ENCODE measurements around the gene ABCC1. TPM values are rescaled to one million over a fixed set of nuclear protein-coding genes. Genes with fewer than 3 reads are reported as not detected.

ABCC1 gene
- total RNA-seq, 1 experiment from 2014 or later = 46.3 TPM

- Mint-ChIP-seq H3K9me3 (ENCODE audit: low read depth, unreplicated experiment) (peaks cover 8% of the 10 kb centered on the region), H3K4me3 (ENCODE audit: low read depth, unreplicated experiment) (no peak overlapping the region), H3K4me1 (ENCODE audit: low read depth, unreplicated experiment) (peaks cover 16% of the 10 kb centered on the region), H3K27ac (ENCODE audit: unreplicated experiment) (no peak overlapping the region), H3K36me3 (ENCODE audit: insufficient read depth, unreplicated experiment) (no peaks in the 10 kb centered on the region), H3K27me3 (ENCODE audit: unreplicated experiment) (no peaks in the 10 kb centered on the region)
- TF ChIP-seq, protein P1, sequence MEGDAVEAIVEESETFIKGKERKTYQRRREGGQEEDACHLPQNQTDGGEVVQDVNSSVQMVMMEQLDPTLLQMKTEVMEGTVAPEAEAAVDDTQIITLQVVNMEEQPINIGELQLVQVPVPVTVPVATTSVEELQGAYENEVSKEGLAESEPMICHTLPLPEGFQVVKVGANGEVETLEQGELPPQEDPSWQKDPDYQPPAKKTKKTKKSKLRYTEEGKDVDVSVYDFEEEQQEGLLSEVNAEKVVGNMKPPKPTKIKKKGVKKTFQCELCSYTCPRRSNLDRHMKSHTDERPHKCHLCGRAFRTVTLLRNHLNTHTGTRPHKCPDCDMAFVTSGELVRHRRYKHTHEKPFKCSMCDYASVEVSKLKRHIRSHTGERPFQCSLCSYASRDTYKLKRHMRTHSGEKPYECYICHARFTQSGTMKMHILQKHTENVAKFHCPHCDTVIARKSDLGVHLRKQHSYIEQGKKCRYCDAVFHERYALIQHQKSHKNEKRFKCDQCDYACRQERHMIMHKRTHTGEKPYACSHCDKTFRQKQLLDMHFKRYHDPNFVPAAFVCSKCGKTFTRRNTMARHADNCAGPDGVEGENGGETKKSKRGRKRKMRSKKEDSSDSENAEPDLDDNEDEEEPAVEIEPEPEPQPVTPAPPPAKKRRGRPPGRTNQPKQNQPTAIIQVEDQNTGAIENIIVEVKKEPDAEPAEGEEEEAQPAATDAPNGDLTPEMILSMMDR (IDR thresholded peaks at IDR 0.05; ENCODE audit: unreplicated experiment) = no peak
- no TSS peak for BruUV-seq (replicated peaks)
- intact Hi-C loops (cut with micrococcal nuclease; ENCODE audit: unreplicated experiment) = no loop called here
- CTCF ChIA-PET = no interaction called here
- DNase-seq = no peak
These were observed 35.7 kb downstream of the ABCC1 start for GRCh38 chr16:15985144-15985543.

DNA sequence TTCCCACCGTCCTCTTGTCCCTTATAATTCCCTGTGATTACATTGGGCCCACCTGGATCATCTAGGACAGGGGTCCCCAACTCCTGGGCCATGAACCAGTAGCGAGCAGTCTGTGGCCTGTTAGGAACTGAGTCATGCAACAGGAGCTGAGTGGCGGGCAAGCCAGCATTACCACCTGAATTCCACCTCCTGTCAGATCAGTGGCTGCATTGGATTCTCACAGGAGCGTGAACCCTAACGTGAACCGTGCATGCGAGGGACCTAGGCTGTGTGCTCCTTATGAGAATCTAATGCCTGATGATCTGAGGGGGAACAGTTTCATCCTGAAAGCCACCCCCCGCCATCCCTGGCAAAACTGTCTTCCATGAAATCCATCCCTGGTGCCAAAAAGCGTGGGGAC, 36.8 kb downstream of the ABCC1 start:
- DNase-seq = no peak
- Mint-ChIP-seq H3K4me1 (ENCODE audit: low read depth, unreplicated experiment) (peaks cover 16% of the 10 kb centered on the region), H3K4me3 (ENCODE audit: low read depth, unreplicated experiment) (no peak overlapping the region), H3K27ac (ENCODE audit: unreplicated experiment) (no peak overlapping the region), H3K27me3 (ENCODE audit: unreplicated experiment) (no peaks in the 10 kb centered on the region), H3K9me3 (ENCODE audit: low read depth, unreplicated experiment) (peaks cover 5% of the 10 kb centered on the region), H3K36me3 (ENCODE audit: insufficient read depth, unreplicated experiment) (no peaks in the 10 kb centered on the region)
- BruUV-seq (replicated peaks) = no TSS peak
- TF ChIP-seq, protein P1 (IDR thresholded peaks at IDR 0.05; ENCODE audit: unreplicated experiment) = no peak
- intact Hi-C loops (cut with micrococcal nuclease; ENCODE audit: unreplicated experiment) = no loop called here
- CTCF ChIA-PET = interaction anchor here (0.6 to 1.1 kb wide), 3 partner anchors 27 to 118 kb away, joined by 3 to 17 read pairs (median 3); no protein-coding TSS in a partner anchor

- no TSS peak for BruUV-seq (replicated peaks)
- Mint-ChIP-seq H3K27me3 (ENCODE audit: unreplicated experiment) (no peaks in the 10 kb centered on the region), H3K9me3 (ENCODE audit: low read depth, unreplicated experiment) (no peaks in the 10 kb centered on the region), H3K27ac (ENCODE audit: unreplicated experiment) (no peak overlapping the region), H3K36me3 (ENCODE audit: insufficient read depth, unreplicated experiment) (no peaks in the 10 kb centered on the region), H3K4me3 (ENCODE audit: low read depth, unreplicated experiment) (no peak overlapping the region), H3K4me1 (ENCODE audit: low read depth, unreplicated experiment) (peaks cover 16% of the 10 kb centered on the region)
- intact Hi-C loops (cut with micrococcal nuclease; ENCODE audit: unreplicated experiment) = no loop called here
- DNase-seq = no peak
- TF ChIP-seq, protein P1 (IDR thresholded peaks at IDR 0.05; ENCODE audit: unreplicated experiment) = no peak
- CTCF ChIA-PET = no interaction called here
These were observed 39.0 kb downstream of the ABCC1 start for GRCh38 chr16:15988268-15989013.

GRCh38 chr16:15990902-15991301, 41.5 kb downstream of the ABCC1 start:
- TF ChIP-seq, protein P1 (IDR thresholded peaks at IDR 0.05; ENCODE audit: unreplicated experiment) = no peak
- DNase-seq = no peak
- no peak overlapping the region for H3K27ac Mint-ChIP-seq (ENCODE audit: unreplicated experiment)
- CTCF ChIA-PET = interaction anchor here (0.8 kb wide), 1 partner anchor 10 kb away, joined by 3 read pairs; no protein-coding TSS in a partner anchor
- H3K4me3 Mint-ChIP-seq (ENCODE audit: low read depth, unreplicated experiment) = no peak overlapping the region
- no peaks in the 10 kb centered on the region for H3K27me3 Mint-ChIP-seq (ENCODE audit: unreplicated experiment)
- H3K9me3 Mint-ChIP-seq (ENCODE audit: low read depth, unreplicated experiment) = no peaks in the 10 kb centered on the region
- peaks cover 16% of the 10 kb centered on the region for H3K4me1 Mint-ChIP-seq (ENCODE audit: low read depth, unreplicated experiment)
- peaks cover 5% of the 10 kb centered on the region for H3K36me3 Mint-ChIP-seq (ENCODE audit: insufficient read depth, unreplicated experiment)
- intact Hi-C loops (cut with micrococcal nuclease; ENCODE audit: unreplicated experiment) = no loop called here
- BruUV-seq (replicated peaks) = no TSS peak

All from Calu3 (cell line).